ENCODE results near the gene NKX2-2.

The NKX2-2 gene

GRCh38 chr20:21521596-21522480 lies 8.0 kb upstream of the NKX2-2 start:
- DNase-seq, result no peak

- DNase-seq, result no peak
These were observed 7.1 kb upstream of the NKX2-2 start for GRCh38 chr20:21520702-21521595.

- DNase-seq, result no peak
These were observed 5.3 kb upstream of the NKX2-2 start for GRCh38 chr20:21519136-21519584.

- no peak for DNase-seq
These were observed 4.6 kb upstream of the NKX2-2 start for GRCh38 chr20:21518292-21518991.

- DNase-seq, result no peak
These were observed 3.9 kb upstream of the NKX2-2 start for GRCh38 chr20:21517566-21518277.

GRCh38 chr20:21516861-21517565 lies 3.1 kb upstream of the NKX2-2 start:
- DNase-seq, result no peak

GRCh38 chr20:21516180-21516567 lies 2.3 kb upstream of the NKX2-2 start:
- DNase-seq, result no peak

GRCh38 chr20:21515300-21516179 lies 1.7 kb upstream of the NKX2-2 start:
- DNase-seq, result no peak

GRCh38 chr20:21514553-21515251 lies 838 bp upstream of the NKX2-2 start:
- DNase-seq, result no peak

- no peak for DNase-seq
These were observed 642 bp downstream of the NKX2-2 start for GRCh38 chr20:21513181-21513663.

GRCh38 chr20:21512634-21513180 lies 1.2 kb downstream of the NKX2-2 start:
- no peak for DNase-seq

- DNase-seq, result no peak
These were observed 1.8 kb downstream of the NKX2-2 start for GRCh38 chr20:21511850-21512633.

GRCh38 chr20:21511485-21511849 lies 2.4 kb downstream of the NKX2-2 start:
- no peak for DNase-seq

- no peak for DNase-seq
These were observed 3.2 kb downstream of the NKX2-2 start for GRCh38 chr20:21510414-21511384.

GRCh38 chr20:21509597-21510371 lies 4.1 kb downstream of the NKX2-2 start:
- DNase-seq, result no peak

- DNase-seq, result no peak
These were observed 4.7 kb downstream of the NKX2-2 start for GRCh38 chr20:21509079-21509596.

Data from activated CD4-positive, alpha-beta T cell treated with anti-CD3 and anti-CD28 coated beads for 1 hour (primary cell).